ENCODE measurements around the gene ADAT1.

ADAT1 gene

GRCh38 chr16:75576384-75576811 lies 46.7 kb downstream of the ADAT1 start:
- DNase-seq (ENCODE audit: low read depth, low spot score) = no peak

DNA sequence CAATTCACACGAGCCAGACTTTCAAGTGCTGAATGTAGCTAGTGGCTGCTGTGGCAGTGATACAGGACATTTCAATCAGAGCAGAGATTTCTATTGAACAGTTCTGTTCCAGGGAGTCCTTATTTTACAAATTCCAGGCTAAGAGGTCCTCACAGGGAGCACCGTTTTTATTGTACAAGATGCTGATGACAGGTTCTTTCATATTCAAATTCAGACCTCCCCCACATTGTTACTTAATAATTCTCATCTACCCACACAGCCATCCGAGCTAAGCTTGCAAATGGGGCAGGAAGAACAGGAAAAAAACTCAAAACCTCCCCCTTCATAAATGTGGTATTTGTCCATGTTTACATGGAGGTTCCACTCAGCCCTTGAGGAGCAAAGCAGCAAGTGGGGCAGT lies 47.1 kb downstream of the ADAT1 start:
- DNase-seq (ENCODE audit: low read depth, low spot score) = no peak

GRCh38 chr16:75573955-75574354 lies 49.1 kb downstream of the ADAT1 start:
- DNase-seq (ENCODE audit: low read depth, low spot score) = no peak

- no peak for DNase-seq (ENCODE audit: low read depth, low spot score)
These were observed 50.1 kb downstream of the ADAT1 start for GRCh38 chr16:75572864-75573542.

- no peak for DNase-seq (ENCODE audit: low read depth, low spot score)
These were observed 52.5 kb downstream of the ADAT1 start for GRCh38 chr16:75570396-75571065.

DNA sequence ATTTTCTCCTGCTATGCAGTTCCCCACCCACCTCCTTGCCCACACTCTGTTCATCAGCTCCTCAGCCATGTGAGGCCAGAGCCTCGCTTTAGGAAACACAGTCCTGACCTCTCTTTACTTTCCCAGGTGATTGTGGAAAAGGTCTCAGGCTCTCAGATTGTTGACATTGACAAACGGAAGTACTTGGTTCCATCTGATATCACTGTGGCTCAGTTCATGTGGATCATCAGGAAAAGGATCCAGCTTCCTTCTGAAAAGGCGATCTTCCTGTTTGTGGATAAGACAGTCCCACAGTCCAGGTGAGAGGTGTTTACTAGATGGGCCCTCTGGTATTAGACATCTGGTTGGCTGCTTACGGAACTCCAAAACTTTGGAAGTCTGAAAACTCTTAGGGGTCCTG lies 55.2 kb downstream of the ADAT1 start:
- no peak for DNase-seq (ENCODE audit: low read depth, low spot score)

- no peak for DNase-seq (ENCODE audit: low read depth, low spot score)
These were observed 56.3 kb downstream of the ADAT1 start for GRCh38 chr16:75566758-75567255.

DNA sequence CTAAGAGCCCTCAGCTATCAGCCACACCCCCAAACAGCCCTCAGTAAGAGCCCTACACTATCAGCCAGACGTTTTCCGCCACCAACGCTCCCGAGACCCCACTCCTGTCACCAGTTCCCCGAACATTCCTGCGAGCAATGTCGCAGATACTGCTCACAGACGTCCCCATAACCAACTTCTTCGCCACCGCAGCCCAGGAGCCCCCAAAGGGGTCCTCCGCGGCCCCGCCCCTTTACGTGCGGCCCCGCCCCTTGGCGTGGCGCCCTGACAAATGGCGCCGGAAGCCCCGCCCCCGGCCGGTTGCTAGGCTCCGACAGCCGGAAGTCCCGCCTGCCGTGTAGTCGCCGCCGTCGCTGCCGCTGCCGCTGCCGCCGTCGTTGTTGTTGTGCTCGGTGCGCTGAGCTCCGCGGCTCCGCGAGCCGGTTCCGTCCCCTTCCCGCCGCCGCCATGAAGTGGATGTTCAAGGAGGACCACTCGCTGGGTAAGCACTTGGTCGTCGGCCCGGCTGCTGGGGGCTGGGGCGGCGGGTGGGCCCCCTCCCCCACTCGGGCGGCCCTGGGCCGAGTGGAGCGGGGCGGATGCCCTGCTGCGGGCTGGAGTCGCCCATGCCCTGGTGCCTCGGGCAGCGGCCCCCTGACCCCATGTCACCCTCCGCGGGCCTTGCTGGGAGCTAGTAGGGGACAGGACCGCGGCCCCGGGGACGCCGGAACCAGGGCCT lies 56.9 kb downstream of the ADAT1 start, which contains the start of gene GABARAPL2:
Gene GABARAPL2 (plus strand): TSS at position 340 of the 718 bp plus-strand sequence. CDS start 108 bp downstream, at position 448.
- DNase-seq (ENCODE audit: low read depth, low spot score) = peak; percentile 37

DNA sequence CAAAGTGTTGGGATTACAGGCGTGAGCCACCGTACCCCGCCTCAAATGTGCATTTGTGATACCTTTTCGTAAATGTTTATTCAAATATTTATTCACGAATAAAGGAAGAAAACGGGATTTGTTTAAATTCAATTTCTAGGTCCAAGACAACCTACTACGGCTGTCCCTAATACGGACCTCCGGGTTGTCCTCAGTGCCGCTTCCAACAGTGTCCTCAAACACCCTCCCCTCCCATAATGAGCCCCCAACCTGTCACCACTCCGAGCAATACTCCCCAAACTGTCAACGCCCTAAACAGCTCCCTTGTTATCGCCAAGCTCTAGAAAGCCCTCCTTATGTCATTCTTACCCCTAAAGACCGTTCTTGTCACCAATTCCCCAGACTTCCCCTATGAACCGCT lies 57.4 kb downstream of the ADAT1 start:
- no peak for DNase-seq (ENCODE audit: low read depth, low spot score)

DNA sequence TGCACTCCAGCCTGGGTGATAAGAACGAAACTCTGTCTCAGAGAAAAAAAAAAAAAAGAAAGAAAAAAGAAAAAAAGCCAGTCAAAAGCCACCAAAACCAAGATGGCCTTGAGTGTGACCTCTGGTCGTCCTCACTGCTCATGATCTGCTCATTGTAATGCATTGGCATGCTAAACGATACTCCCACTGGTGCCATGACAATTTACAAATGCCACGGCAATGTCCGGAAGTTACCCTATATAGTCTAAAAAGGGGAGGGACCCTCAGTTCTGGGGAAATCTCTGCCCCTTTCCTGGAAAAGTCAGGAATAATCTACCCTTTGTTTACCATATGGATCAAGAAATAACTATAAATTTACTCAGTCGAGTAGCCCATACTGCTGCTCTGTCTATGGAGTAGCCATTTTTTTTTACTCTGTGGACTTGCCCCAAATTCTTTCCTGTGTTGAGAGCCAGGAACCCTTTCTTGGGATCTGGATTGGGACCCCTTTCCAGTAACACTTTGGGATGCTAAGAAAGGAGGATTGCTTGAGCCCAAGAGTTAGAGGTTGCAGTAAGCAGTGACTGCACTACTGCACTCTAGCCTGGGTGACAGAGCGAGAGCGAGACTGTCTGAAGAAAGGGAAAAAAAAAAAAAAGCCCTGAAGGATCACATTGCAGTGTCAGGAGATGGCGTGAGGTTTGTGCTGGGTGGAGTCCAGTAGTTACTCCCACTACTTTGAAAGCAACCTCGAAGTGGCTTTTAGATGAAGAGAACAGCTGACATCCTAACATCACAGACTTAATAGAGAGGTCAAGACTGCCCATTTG lies 63.3 kb downstream of the ADAT1 start:
- no peak for DNase-seq (ENCODE audit: low read depth, low spot score)

GRCh38 chr16:75558846-75559401 lies 64.2 kb downstream of the ADAT1 start:
- DNase-seq (ENCODE audit: low read depth, low spot score) = no peak

DNA sequence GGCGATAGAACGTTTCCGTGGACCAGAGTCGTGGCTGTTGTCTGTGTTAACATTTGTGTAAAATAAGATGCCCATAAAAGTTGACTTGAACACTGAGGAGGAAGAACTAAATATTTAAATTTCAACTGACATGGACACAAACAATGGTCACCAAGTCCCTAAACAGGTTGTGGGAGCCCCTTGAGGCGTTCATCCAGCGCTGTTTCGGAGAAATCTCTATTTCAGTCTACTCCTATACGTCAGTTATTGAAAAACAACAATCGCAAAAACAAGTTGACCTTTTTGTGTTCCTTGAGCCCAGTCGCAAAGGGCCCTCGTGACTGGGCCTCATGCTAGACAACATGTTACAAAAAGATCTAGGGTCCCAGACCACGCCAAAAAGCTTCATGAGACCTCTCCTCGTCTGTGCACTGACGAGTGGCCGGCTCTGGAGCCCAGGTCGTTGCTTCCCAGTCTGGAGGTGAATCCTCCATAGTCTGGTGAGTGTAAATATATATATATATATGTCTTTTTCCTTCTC lies 66.6 kb downstream of the ADAT1 start:
- DNase-seq (ENCODE audit: low read depth, low spot score) = no peak

- DNase-seq (ENCODE audit: low read depth, low spot score) = peak; percentile 73
These were observed 67.2 kb downstream of the ADAT1 start, which contains the start of gene TMEM231 for GRCh38 chr16:75555707-75556430. TSS of gene TMEM231 (minus strand) at chr16:75556252. CDS start at chr16:75556209, 43 bp downstream.

DNA sequence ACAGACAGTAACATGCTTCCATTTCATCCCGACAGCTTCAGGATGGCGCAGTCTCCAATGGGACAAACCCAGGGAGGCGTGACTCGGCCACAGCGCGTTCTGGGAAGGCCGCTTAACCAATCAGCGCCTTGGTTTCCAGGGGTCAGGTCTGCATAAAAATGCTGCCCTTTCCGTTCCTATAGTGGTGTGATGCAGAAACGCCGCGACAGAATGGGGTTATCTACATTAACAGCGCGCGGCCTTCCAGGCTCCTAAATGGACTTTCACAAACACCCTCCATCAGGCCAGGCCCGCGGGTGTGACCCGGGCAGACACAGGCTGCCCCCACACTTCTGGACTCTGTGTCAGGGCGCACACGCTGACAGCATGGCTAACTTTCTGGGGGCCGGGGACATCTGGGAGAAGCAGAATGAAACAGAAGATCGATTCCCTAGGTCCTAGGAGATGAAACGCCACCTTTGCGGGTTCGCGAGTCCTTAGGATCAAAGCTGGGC lies 67.8 kb downstream of the ADAT1 start:
- peak; percentile 59 for DNase-seq (ENCODE audit: low read depth, low spot score)

GRCh38 chr16:75552951-75553350 lies 70.1 kb downstream of the ADAT1 start:
- DNase-seq (ENCODE audit: low read depth, low spot score) = no peak

DNA sequence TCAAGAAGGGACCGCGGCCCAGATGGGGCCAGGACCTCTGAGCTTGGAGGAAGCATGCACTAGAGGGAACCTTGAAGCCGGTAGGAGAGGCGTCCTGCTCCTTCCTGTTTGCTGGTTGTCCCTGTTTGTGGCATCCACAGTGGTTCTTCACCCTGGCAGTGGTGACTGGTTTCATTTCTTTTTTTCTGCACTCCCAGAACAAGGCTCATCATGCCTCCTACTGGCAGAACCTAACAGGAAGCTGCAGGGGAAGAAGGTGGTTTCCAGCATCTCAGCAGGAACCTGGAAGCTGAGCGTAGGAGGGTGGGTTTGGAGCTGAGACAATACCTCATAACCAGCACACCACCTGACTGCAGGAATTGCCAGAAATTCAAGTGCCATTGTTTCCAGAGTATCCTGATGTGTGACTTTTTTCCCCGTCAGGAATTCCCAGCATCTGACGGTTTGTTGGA lies 72.8 kb downstream of the ADAT1 start:
- DNase-seq (ENCODE audit: low read depth, low spot score) = no peak

Data from smooth muscle cell of the brain vasculature (primary cell).